HepG2 (cell line): Measurements from ENCODE around the gene ATP5MG. TPM values are rescaled to one million over a fixed set of nuclear protein-coding genes. Genes with fewer than 3 reads are reported as not detected.

ENCODE experiments used
- ELF4 ChIP-seq: sonication (generic); formaldehyde crosslinking; IDR thresholded peaks from 2 replicates; pipeline ENCODE4 v1.5.0; 2020; ENCODE audit warnings: missing genetic modification reagents, mild to moderate bottlenecking, moderate library complexity, borderline replicate concordance
- SP2 ChIP-seq: sonication (generic); formaldehyde crosslinking; IDR thresholded peaks from 2 replicates; pipeline ENCODE4 v1.5.1; 2020; ENCODE audit warnings: mild to moderate bottlenecking, missing genetic modification reagents
- ZFYVE20 ChIP-seq: sonication (generic); formaldehyde crosslinking; IDR thresholded peaks from 2 replicates; pipeline ENCODE4 v1.8.0; 2023; ENCODE audit warnings: low read depth, mild to moderate bottlenecking, moderate library complexity, missing genetic modification reagents, borderline replicate concordance
- ZNF318 ChIP-seq: sonication (generic); formaldehyde crosslinking; IDR thresholded peaks from 2 replicates; pipeline ENCODE4 v1.4.0; 2020; ENCODE audit warnings: mild to moderate bottlenecking, missing genetic modification reagents
- ZNF547 ChIP-seq: sonication (generic); formaldehyde crosslinking; IDR thresholded peaks from 2 replicates; pipeline ENCODE4 v1.5.1; 2020; ENCODE audit warnings: mild to moderate bottlenecking, missing genetic modification reagents
- polyA plus RNA-seq, 8 experiments: library from polyadenylated mRNA; depleted of rRNA in 3 of 8; stranded (reverse) in 7 of 8; unstranded in 1 of 8; fragments of >200 nt; fragmentation: Illumina TruSeq in 4 of 8; extraction: Trizol in 4 of 8; gene quantifications; 2 replicates each; pipeline versions ENCODE4 v1.2.1 to v1.2.3, GENCODE V29; 2011 to 2016; ENCODE audit warnings: low read depth in 4 of 8, missing spikeins in 1 of 8, mixed read lengths in 1 of 8; ENCODE audit not compliant: insufficient read depth in 1 of 8
- total RNA-seq, 5 experiments: library from RNA; depleted of rRNA; stranded (reverse); fragments of >200 nt; fragmentation: Illumina TruSeq; extraction: Trizol; gene quantifications; 2 replicates each; pipeline ENCODE4 v1.2.3, GENCODE V29; 2016; ENCODE audit warnings: low read depth in 1 of 5

Gene ATP5MG
- total and polyA plus RNA-seq, 2 of the 13 experiments (the other 11 are each of a cell fraction or from before 2014, with no cell fraction given), result 260 to 320 TPM

- no peak for TF ChIP-seq ZNF318 (CRISPR knock-in tag)
- TF ChIP-seq SP2 (CRISPR knock-in tag), result no peak
- 0 out of 2 replicates have a peak, but pooled peaks have one; percentile 35 for TF ChIP-seq ZFYVE20 (CRISPR knock-in tag)
- TF ChIP-seq ELF4 (CRISPR knock-in tag), result peak; percentile 66; the same call in 1 of the 2 replicates
- 0 out of 2 replicates have a peak, but pooled peaks have one; percentile 1 for TF ChIP-seq ZNF547 (CRISPR knock-in tag)
Observed at GRCh38 chr11:118401880-118402590, 629 bp downstream of the ATP5MG start (continued).
